Amniotic epithelial cell (primary cell): ENCODE data around the gene OR4F3.
"Not testable (repeated sequence)": the region's sequence is repeated elsewhere in the genome, so short reads cannot be mapped to it uniquely, and the experiment has no call there.

Source experiments
- DNase-seq: peaks from one replicate; pipeline ENCODE4 v3.0.0-alpha.2; 2010; ENCODE audit warnings: low read depth

OR4F3 gene

GRCh38 chr5:181366968-181367367 lies at the start of gene OR4F3:
Gene OR4F3, plus strand, starts transcription at chr5:181367268.
- not testable (repeated sequence) for DNase-seq
